ENCODE data around the gene MVB12B. TPM values are rescaled to one million over a fixed set of nuclear protein-coding genes. Genes with fewer than 3 reads are reported as not detected.
A peak's percentile ranks its signal among the peaks of the same experiment; 100 is the strongest.

The MVB12B gene
- total RNA-seq, 1 experiment from 2014 or later, result 5.8 TPM

- no peak overlapping the region for H2AFZ ChIP-seq (ENCODE audit: low read length)
- no CpG with 5 or more reads among the region's 11 CpGs for WGBS (ENCODE audit: extremely low coverage, insufficient read length, low lambda C conversion rate)
Measured at GRCh38 chr9:126440940-126441339, 114.3 kb downstream of the MVB12B start.

More at GRCh38 chr9:126440940-126441339, 114.3 kb downstream of the MVB12B start:
- Histone ChIP-seq H2BK120ac (ENCODE audit: low read depth, low read length, poor library complexity, severe bottlenecking) (no peak overlapping the region), H3K4ac (ENCODE audit: low read depth, low read length) (no peak overlapping the region), H4K8ac (replicated peaks; ENCODE audit: insufficient read length, low read depth, low read length) (no peak overlapping the region), H2BK15ac (ENCODE audit: low read depth, low read length) (no peak overlapping the region), H3K4me1 (ENCODE audit: insufficient read depth, low read length) (no peaks in the 10 kb centered on the region), H3K18ac (ENCODE audit: insufficient read length, low read depth, low read length) (no peak overlapping the region), H3K4me2 (ENCODE audit: insufficient read depth, insufficient read length, low read length) (no peak overlapping the region), H3K56ac (ENCODE audit: insufficient read length, low read depth, low read length) (no peak overlapping the region), H4K5ac (ENCODE audit: insufficient read length, low read depth, low read length) (no peak overlapping the region), H3T11ph (ENCODE audit: low read length) (no peak overlapping the region), H3K79me1 (ENCODE audit: insufficient read depth, low read depth, low read length, poor library complexity, severe bottlenecking) (no peaks in the 10 kb centered on the region), H2BK12ac (ENCODE audit: insufficient read length, low read depth, low read length) (no peak overlapping the region), H3K9me3 (ENCODE audit: control insufficient read depth, low read depth, low read length) (no peaks in the 10 kb centered on the region), H2BK5ac (ENCODE audit: insufficient read length, low read length) (no peak overlapping the region), H3K23me2 (ENCODE audit: insufficient read length, low read depth, low read length, poor library complexity, severe bottlenecking) (no peaks in the 10 kb centered on the region), H2BK20ac (ENCODE audit: low read depth, low read length, poor library complexity, severe bottlenecking) (no peak overlapping the region), H4K20me1 (ENCODE audit: control insufficient read depth, insufficient read depth, insufficient read length) (no peaks in the 10 kb centered on the region), H3K23ac (ENCODE audit: insufficient read length, low read depth, low read length) (no peak overlapping the region), H4K91ac (ENCODE audit: insufficient read length, low read depth, low read length) (no peak overlapping the region), H3K27me3 (ENCODE audit: insufficient read depth, low read length) (peaks cover 2% of the 10 kb centered on the region; the same call in 1 of the 2 replicates), H2AK5ac (ENCODE audit: insufficient read length, low read length) (no peak overlapping the region), H3K79me2 (ENCODE audit: insufficient read depth, low read length) (no peaks in the 10 kb centered on the region), H3K27ac (ENCODE audit: insufficient read length, low read depth, low read length) (no peak overlapping the region), H3K14ac (ENCODE audit: insufficient read depth, low read length) (no peak overlapping the region), H3K9ac (ENCODE audit: extremely low read depth, insufficient read length, low read length) (no peak overlapping the region)
- Mint-ChIP-seq H3K4me3 (no peak overlapping the region), H3K9me3 (no peaks in the 10 kb centered on the region), H3K36me3 (ENCODE audit: insufficient read depth in 1 of 3, low read depth in 3 of 3) (no peaks in the 10 kb centered on the region), H3K4me1 (peaks cover 11 to 26% of the 10 kb centered on the region in 2 experiments), H3K27me3 (ENCODE audit: low read depth) (no peaks in the 10 kb centered on the region), H3K27ac (peak overlapping the region in 1 of 3 experiments; percentile 86; a peak in 2 of 7 replicates)
- no peak for TF ChIP-seq CTCF (conservative IDR thresholded peaks at IDR 0.05)
- peak; percentile 23 for DNase-seq
